HG03439 (cell line): ENCODE data around the gene MCAT.
"Not testable (repeated sequence)": the region's sequence is repeated elsewhere in the genome, so short reads cannot be mapped to it uniquely, and the experiment has no call there.

Experiments used
- ATAC-seq: cut with Tn5 transposase; IDR thresholded peaks from one replicate; pipeline ENCODE4 v1.9.1; 2021; ENCODE audit warnings: mild to moderate bottlenecking, moderate library complexity; ENCODE audit not compliant: unreplicated experiment

Gene MCAT

GRCh38 chr22:43127166-43127908 lies 15.9 kb downstream of the MCAT start:
- ATAC-seq: no peak

- no peak for ATAC-seq
Observed at GRCh38 chr22:43126501-43127165, 16.6 kb downstream of the MCAT start.

GRCh38 chr22:43118953-43119458 lies 24.2 kb downstream of the MCAT start:
- ATAC-seq: peak; percentile 63

DNA sequence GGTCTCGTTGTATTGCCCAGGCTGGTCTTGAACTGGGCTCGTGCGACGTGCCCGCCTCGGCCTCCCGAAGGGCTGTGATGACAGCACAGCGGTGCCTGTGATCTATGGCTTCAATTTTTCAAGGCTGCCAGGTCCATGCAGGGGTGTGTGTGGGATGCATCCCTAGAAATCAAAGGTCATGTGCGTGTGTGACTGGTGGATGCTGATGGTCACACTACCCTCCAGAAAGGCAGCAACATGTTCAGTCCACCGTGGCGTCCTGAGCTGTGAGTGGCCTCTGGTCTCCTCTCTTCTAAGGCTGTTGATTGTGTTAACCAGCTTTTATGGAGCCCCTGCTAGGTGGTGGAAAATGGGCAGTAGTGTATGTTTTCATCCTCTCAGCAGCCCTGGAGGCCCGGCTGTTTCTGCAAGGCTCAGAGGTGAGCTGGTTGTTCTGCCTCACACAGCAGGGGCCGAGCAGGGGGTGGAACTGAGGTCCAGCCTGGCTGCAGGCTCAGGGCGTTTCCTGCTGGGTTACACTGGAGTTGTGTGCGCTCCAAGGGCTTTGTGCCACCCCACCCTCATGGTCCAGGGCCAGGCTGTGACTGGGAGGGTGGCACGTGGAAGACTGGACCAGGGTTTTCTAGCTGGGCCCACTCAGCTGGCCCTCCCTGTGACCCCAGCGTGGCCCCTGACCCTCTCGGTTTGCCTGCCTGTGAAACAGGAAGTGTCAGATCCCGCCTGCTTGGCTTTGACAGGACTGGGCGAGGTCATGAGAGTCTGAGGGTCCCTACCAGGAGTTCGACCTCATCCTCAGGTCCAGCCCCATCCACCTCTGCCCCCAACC lies 25.0 kb downstream of the MCAT start:
- ATAC-seq: no peak

DNA sequence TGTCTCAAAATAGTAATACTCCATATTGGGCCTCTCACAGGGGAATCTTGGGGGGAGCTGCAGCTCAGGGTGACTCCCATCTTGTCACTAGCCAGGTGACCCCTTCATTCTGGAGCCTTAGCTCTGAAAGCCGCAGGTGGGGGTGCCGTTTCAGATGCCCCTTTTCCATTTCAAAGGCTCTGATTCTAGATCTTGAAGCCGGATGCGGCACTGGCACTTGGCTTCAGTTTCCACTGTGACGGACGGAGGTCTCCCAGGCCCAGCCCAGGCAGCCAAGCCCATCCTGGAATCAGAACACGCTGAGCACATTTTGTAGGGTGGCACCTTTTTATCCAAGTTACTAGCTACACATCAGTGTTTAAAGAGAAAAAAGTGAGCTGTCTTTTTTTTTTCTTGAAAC lies 26.3 kb downstream of the MCAT start:
- ATAC-seq: no peak

DNA sequence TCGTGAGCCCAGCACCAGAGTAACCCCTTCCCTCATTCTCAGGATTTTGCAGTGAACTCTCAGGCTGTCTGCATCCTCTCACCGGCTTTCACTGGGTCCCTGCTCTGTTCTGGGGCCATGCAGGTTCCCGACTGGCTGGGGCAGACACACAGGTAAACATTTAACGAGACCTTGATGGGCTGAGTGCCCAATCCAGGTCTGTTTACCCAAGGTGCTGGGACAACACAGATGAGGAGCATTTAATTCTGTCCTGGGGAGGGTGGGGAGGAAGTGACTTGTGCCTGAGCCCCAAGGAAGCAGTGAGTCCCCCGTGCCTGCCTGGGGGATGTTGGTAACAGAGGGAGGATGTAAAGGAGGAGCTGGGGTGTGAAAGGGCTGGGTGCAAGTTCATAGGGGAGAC lies 28.2 kb downstream of the MCAT start:
- no peak for ATAC-seq

DNA sequence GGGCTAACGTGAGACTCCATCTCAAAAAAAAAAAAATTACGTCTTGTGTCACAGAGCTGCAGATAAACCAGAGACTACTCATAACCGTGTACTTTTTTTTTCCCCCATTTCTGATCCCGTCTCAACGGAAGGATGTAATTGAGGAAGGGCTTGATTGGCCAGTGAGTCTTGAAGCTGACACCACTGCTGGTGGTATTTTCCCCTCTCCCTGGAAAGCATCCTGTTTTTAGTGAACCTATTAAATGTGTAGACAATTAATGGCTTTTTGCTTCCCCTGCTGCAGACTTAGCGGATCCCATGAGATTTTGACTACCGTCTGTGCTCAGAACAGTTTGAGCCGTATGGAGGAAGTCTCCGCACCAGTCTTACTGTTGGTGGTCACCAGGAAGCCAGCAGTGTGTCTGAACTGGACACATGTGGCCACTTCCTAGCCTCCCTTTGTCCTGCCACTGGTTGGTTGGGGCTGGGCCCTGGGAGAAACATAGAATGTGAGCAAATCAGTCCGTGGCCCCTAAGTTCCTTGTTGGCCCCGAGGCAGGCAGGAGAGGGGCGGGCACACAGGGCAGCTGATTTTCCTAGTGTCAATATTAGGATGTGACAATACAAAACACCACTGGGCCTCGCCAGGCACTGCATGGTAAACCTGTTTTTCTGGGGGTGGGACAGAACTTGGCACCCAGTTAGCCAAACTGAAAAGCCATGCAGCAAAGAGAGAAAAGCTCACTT lies 29.5 kb downstream of the MCAT start:
- ATAC-seq: no peak

- no peak for ATAC-seq
Observed at GRCh38 chr22:43110927-43111623, 32.1 kb downstream of the MCAT start.

GRCh38 chr22:43110444-43110926 lies 32.7 kb downstream of the MCAT start, which contains the start of gene BIK:
TSS of gene BIK (plus strand) at chr22:43110750. CDS start at chr22:43124023, 13,273 bp downstream.
- no peak for ATAC-seq

- no peak for ATAC-seq
Observed at GRCh38 chr22:43109921-43110443, 33.2 kb downstream of the MCAT start.

GRCh38 chr22:43109511-43109910 lies 33.7 kb downstream of the MCAT start:
- ATAC-seq: no peak

DNA sequence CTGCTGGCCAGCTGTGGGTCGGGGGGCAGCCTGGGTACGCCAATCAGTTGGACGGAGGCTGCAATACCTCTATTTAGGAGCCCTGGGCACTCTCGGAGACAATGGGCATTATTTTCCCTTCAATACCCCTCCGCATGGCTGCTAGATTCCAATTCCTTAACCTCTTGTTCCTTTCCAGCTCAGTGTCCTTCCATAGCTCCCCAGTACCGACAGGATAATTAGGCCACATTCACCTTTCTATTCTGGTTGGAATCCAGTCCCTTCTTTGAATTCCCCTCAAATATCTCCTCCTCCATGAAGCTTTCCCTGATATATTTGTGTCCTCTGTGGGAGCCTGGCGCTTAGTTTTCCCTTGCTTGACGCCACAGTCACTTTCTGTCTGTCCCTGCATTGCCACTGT lies 36.9 kb downstream of the MCAT start:
- no peak for ATAC-seq

- ATAC-seq: not testable (repeated sequence)
Observed at GRCh38 chr22:43104950-43105349, 38.2 kb downstream of the MCAT start.

DNA sequence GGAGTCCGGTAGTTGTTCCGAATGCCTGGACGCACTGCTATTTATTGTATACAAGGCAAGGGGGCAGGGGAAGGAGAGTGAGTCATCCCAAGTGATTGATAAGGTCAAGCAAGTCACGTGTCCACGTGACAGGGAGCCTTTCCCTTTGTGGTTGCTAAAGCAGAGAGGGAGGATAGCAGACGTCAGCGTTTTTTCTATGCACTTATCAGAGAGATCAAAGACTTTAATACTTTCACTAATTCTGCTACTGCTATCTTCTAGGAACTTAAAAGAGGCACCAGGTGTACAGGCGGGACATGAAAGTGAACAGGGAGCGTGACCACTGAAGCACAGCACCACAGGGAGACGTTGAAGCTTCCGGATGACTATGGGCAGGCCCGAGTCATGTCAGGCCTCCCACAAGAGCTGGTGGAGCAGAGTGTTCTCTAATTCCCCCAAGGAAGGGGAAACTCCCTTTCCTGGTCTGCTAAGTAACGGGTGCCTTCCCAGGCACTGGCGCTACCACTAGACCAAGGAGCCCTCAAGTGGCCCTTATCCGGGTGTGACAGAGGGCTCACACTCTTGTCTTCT lies 39.1 kb downstream of the MCAT start:
- ATAC-seq: not testable (repeated sequence)

GRCh38 chr22:43101306-43101705 lies 41.9 kb downstream of the MCAT start:
- no peak for ATAC-seq

DNA sequence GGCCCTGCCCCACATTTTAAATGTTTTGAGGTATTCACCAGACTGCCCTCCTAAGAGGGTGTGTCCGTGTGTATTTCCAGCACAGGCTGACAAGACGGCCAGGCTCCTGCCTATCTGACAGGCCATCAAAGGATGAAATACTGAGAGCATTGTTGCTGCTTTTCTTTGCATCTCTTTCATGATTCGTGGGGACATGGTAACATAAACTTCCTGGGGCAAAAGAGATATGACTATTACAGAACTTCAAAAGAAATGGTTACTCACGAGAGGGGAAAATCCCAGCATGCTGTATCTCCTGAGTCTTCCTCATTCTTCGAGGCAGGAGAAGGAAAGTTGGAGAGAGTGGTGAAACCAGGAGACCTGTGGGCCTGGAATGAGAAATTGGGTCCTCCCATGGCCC lies 43.0 kb downstream of the MCAT start:
- no peak for ATAC-seq

DNA sequence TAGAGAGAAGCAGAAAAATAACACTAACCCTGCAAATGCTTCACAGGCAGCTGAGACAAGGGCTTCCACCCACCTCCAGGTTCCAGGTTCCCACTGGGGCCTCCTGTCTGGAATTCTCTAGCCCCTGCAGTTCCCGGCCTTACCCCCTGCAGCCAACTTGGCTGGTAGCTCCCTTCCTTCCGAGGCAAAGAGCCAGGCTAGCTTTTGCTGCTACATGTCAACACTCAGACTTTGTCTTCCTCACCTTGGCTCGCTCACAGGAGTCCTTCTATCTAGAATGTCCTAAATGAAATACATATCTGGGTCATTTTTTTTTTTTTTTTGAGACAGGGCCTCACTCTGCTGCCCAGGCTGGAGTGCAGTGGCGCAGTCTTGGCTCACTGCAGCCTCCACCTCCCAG lies 44.1 kb downstream of the MCAT start:
- no peak for ATAC-seq

GRCh38 chr22:43098356-43098755 lies 44.8 kb downstream of the MCAT start:
- ATAC-seq: no peak

DNA sequence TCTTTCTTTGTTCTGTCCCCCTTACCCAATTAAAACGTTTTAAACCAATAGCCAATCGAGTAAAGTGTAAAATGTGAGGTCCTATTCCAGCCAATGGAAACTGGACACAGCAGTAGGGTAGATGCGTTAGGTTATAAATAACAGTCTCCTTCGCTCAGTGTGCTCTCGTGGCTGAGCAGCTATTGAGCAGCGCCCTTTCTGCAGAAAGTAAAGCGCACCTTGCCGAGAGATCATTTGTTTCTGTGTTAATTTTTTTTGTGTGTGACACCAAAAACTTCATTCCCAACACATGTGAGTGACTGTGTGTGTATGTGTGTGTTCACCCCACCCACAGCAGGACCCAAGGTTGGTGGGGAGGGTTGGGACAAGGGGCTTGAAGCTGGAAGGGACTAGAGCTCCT lies 46.8 kb downstream of the MCAT start:
- ATAC-seq: no peak
